OCI-LY7 (cell line): ENCODE results near the gene MATCAP1. TPM values are rescaled to one million over a fixed set of nuclear protein-coding genes. Genes with fewer than 3 reads are reported as not detected.

Experiments used
- BruUV-seq: library from RNA; stranded (reverse); fragments of 400-500 nt; replicated peaks from 2 replicates; lab custom pipeline; 2021; lab: Mats Ljungman, UMichigan
- CTCF ChIA-PET: fragments of 300-600 bp; sonication (Branson Sonifier 250); formaldehyde crosslinking; loops from one replicate; lab custom pipeline; 2022; ENCODE audit warnings: antibody characterized with exemption; ENCODE audit not compliant: unreplicated experiment; lab: Charles Lee
- POLR2A ChIA-PET: fragments of 300-600 bp; sonication (Branson Sonifier 250); formaldehyde crosslinking; loops from one replicate; lab custom pipeline; 2022; ENCODE audit warnings: antibody characterized with exemption; lab: Charles Lee
- DNase-seq: peaks from one replicate; pipeline ENCODE4 v3.0.0-alpha.2; 2015; ENCODE audit warnings: low spot score
- H2AFZ ChIP-seq: fragments of 200-600 bp; sonication (generic), shearing (Covaris generic); 2 replicates; pipeline ENCODE4 v1.6.1; 2014; ENCODE audit warnings: mild to moderate bottlenecking, antibody characterized with exemption, low read length, moderate library complexity
- H3K27ac ChIP-seq: fragments of 200-600 bp; sonication (generic); 2 replicates; pipeline ENCODE4 v1.5.1; 2014; ENCODE audit warnings: mixed run types, low read depth, mild to moderate bottlenecking, moderate library complexity, low read length, inconsistent platforms; ENCODE audit not compliant: poor library complexity, severe bottlenecking
- H3K36me3 ChIP-seq: fragments of 200-600 bp; sonication (generic); 2 replicates; pipeline ENCODE4 v1.6.1; 2014; ENCODE audit warnings: mild to moderate bottlenecking, antibody characterized with exemption, low read length, moderate library complexity, mixed read lengths; ENCODE audit not compliant: insufficient read depth
- H3K4me1 ChIP-seq: fragments of 200-600 bp; sonication (generic); 2 replicates; pipeline ENCODE4 v1.5.1; 2014; ENCODE audit warnings: mild to moderate bottlenecking, low read length; ENCODE audit not compliant: insufficient read depth, poor library complexity, severe bottlenecking
- H3K4me2 ChIP-seq: fragments of 200-600 bp; sonication (generic); 2 replicates; pipeline ENCODE4 v1.6.1; 2014; ENCODE audit warnings: mild to moderate bottlenecking, low read length
- H3K4me3 ChIP-seq: fragments of 200-600 bp; sonication (generic); 2 replicates; pipeline ENCODE4 v1.5.1; 2014; ENCODE audit warnings: mild to moderate bottlenecking, low read depth, low read length; ENCODE audit not compliant: poor library complexity, severe bottlenecking
- H3K79me2 ChIP-seq: fragments of 200-600 bp; sonication (generic); 2 replicates; pipeline ENCODE4 v1.6.1; 2016; ENCODE audit warnings: low read depth, mild to moderate bottlenecking, low read length, moderate library complexity, mixed read lengths; ENCODE audit not compliant: insufficient read depth
- H3K9me2 ChIP-seq: fragments of 200-600 bp; sonication (generic); 2 replicates; pipeline ENCODE4 v1.6.1; 2016; ENCODE audit warnings: mild to moderate bottlenecking, low read length, mixed read lengths; ENCODE audit not compliant: insufficient read depth
- H3K9me3 ChIP-seq: fragments of 200-600 bp; sonication (generic); 2 replicates; pipeline ENCODE4 v1.6.1; 2014; ENCODE audit warnings: mild to moderate bottlenecking, mixed run types, low read length, mixed read lengths
- H4K20me1 ChIP-seq: fragments of 200-600 bp; sonication (generic); 2 replicates; pipeline ENCODE4 v1.6.1; 2014; ENCODE audit warnings: mild to moderate bottlenecking, antibody characterized with exemption, low read length, moderate library complexity, mixed read lengths; ENCODE audit not compliant: insufficient read depth
- EZH2phosphoT487 ChIP-seq: fragments of 200-600 bp; sonication (generic); IDR thresholded peaks from 2 replicates; pipeline ENCODE4 v1.6.1; 2018; ENCODE audit warnings: low read depth, borderline replicate concordance, mild to moderate bottlenecking, mixed run types, antibody characterized with exemption, low read length, moderate library complexity, mixed read lengths
- intact Hi-C: fragments of 100-400 bp; cut with micrococcal nuclease; formaldehyde crosslinking; loops from one replicate; pipeline ENCODE4 v1.10.0; 2022; ENCODE audit not compliant: unreplicated experiment
- total RNA-seq, 2 experiments: library from RNA; depleted of rRNA in 1 of 2; stranded (reverse); fragments of >200 nt in 1 of 2; shearing (Covaris generic) in 1 of 2; gene quantifications; 2 replicates each; pipeline ENCODE4 v1.2.3, GENCODE V29; 2014 to 2022
- TF ChIP-seq, protein P1 (sequence below): fragments of 200-600 bp; sonication (generic); conservative IDR thresholded peaks from 2 replicates; pipeline ENCODE4 v1.5.1; 2014; ENCODE audit warnings: mild to moderate bottlenecking, antibody characterized with exemption, low read length, moderate library complexity, mixed read lengths

MATCAP1 gene
- total RNA-seq, 2 experiments from 2014 or later, result 22.9 to 39.6 TPM

- Histone ChIP-seq H3K36me3 (peaks cover 50% of the 10 kb centered on the region), H3K4me1 (peaks cover 18% of the 10 kb centered on the region), H3K4me2 (no peak overlapping the region), H3K9me3 (no peaks in the 10 kb centered on the region), H3K4me3 (no peak overlapping the region), H3K27ac (no peak overlapping the region), H3K9me2 (no peaks in the 10 kb centered on the region), H3K79me2 (peaks cover 13% of the 10 kb centered on the region), H4K20me1 (no peaks in the 10 kb centered on the region), H2AFZ (no peak overlapping the region)
- intact Hi-C loops, result loop anchor here (5.0 kb wide), 1 partner anchor 213 kb away; no protein-coding TSS in a partner anchor
- no peak for TF ChIP-seq EZH2phosphoT487
- TF ChIP-seq, protein P1, sequence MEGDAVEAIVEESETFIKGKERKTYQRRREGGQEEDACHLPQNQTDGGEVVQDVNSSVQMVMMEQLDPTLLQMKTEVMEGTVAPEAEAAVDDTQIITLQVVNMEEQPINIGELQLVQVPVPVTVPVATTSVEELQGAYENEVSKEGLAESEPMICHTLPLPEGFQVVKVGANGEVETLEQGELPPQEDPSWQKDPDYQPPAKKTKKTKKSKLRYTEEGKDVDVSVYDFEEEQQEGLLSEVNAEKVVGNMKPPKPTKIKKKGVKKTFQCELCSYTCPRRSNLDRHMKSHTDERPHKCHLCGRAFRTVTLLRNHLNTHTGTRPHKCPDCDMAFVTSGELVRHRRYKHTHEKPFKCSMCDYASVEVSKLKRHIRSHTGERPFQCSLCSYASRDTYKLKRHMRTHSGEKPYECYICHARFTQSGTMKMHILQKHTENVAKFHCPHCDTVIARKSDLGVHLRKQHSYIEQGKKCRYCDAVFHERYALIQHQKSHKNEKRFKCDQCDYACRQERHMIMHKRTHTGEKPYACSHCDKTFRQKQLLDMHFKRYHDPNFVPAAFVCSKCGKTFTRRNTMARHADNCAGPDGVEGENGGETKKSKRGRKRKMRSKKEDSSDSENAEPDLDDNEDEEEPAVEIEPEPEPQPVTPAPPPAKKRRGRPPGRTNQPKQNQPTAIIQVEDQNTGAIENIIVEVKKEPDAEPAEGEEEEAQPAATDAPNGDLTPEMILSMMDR, result no peak
- no peak for DNase-seq
- ChIA-PET CTCF (no interaction called here), POLR2A (interaction anchor here (1.3 kb wide), 1 partner anchor 15 kb away, joined by 3 read pairs; no protein-coding TSS in a partner anchor)
- no TSS peak for BruUV-seq
These were observed 46.4 kb upstream of the MATCAP1 start for GRCh38 chr16:67229906-67230808.

DNA sequence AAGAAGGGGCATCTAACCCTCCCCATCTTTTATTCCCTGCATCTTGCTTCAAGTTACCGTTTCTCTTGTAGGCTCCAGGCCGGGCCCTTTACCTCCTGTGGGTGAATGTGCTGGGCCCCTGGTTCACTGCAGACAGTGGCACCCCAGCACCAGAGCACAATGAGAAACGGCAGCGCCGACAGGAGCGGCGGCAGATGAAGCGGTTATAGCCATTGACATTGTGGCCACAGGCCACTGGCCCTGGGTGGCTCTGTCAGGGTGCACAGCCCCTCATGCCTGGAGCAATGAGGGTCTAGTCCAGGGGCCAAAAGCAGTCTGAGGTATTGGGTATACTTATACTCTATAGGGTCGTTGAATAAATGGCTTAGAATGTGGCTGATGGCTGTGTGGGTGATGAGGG is 45.1 kb upstream of the MATCAP1 start:
- intact Hi-C loops, result loop anchor here (5.0 kb wide), 1 partner anchor 212 kb away; no protein-coding TSS in a partner anchor
- Histone ChIP-seq H2AFZ (no peak overlapping the region), H3K27ac (no peak overlapping the region), H3K4me3 (no peak overlapping the region), H4K20me1 (no peaks in the 10 kb centered on the region), H3K36me3 (peaks cover 50% of the 10 kb centered on the region), H3K4me1 (peaks cover 18% of the 10 kb centered on the region), H3K9me2 (no peaks in the 10 kb centered on the region), H3K79me2 (peaks cover 13% of the 10 kb centered on the region), H3K4me2 (no peak overlapping the region), H3K9me3 (no peaks in the 10 kb centered on the region)
- no peak for TF ChIP-seq EZH2phosphoT487
- TF ChIP-seq, protein P1, result no peak
- no peak for DNase-seq
- ChIA-PET POLR2A (interaction anchor here (1.3 to 1.8 kb wide), 2 partner anchors 16 to 19 kb away, joined by 3 to 8 read pairs; partner anchors contain the start of gene FHOD1), CTCF (no interaction called here)
- BruUV-seq, result no TSS peak
